ENCODE data around the gene WDFY2. TPM values are rescaled to one million over a fixed set of nuclear protein-coding genes. Genes with fewer than 3 reads are reported as not detected.

WDFY2 gene
- total RNA-seq, 1 donor from 2014 or later: 43.0 TPM

- H3K4me3 Mint-ChIP-seq (ENCODE audit: unreplicated experiment): no peak overlapping the region
- DNase-seq: no peak
- H3K4me1 Mint-ChIP-seq (ENCODE audit: low read depth, unreplicated experiment): peaks cover 19% of the 10 kb centered on the region
- peaks cover 4% of the 10 kb centered on the region for H3K9me3 Mint-ChIP-seq (ENCODE audit: unreplicated experiment)
- TF ChIP-seq CTCF (IDR thresholded peaks at IDR 0.05; ENCODE audit: partially characterized antibody, unreplicated experiment): no peak
- H3K27ac Mint-ChIP-seq (ENCODE audit: unreplicated experiment): no peak overlapping the region
- peaks cover 4% of the 10 kb centered on the region for H3K36me3 Mint-ChIP-seq (ENCODE audit: unreplicated experiment)
- H3K27me3 Mint-ChIP-seq (ENCODE audit: unreplicated experiment): peaks cover 4% of the 10 kb centered on the region
Observed at GRCh38 chr13:51715613-51716012, 131.4 kb downstream of the WDFY2 start.

- DNase-seq: peak; percentile 33
- H3K27me3 Mint-ChIP-seq (ENCODE audit: unreplicated experiment): peaks cover 4% of the 10 kb centered on the region
- H3K9me3 Mint-ChIP-seq (ENCODE audit: unreplicated experiment): peaks cover 4% of the 10 kb centered on the region
- H3K36me3 Mint-ChIP-seq (ENCODE audit: unreplicated experiment): peaks cover 4% of the 10 kb centered on the region
- H3K4me3 Mint-ChIP-seq (ENCODE audit: unreplicated experiment): no peak overlapping the region
- H3K4me1 Mint-ChIP-seq (ENCODE audit: low read depth, unreplicated experiment): peaks cover 19% of the 10 kb centered on the region
- no peak for TF ChIP-seq CTCF (IDR thresholded peaks at IDR 0.05; ENCODE audit: partially characterized antibody, unreplicated experiment)
- H3K27ac Mint-ChIP-seq (ENCODE audit: unreplicated experiment): peak overlapping the region; percentile 86
Observed at GRCh38 chr13:51717786-51718398, 133.6 kb downstream of the WDFY2 start.

GRCh38 chr13:51719394-51719793, 135.1 kb downstream of the WDFY2 start:
- H3K27ac Mint-ChIP-seq (ENCODE audit: unreplicated experiment): no peak overlapping the region
- no peak for TF ChIP-seq CTCF (IDR thresholded peaks at IDR 0.05; ENCODE audit: partially characterized antibody, unreplicated experiment)
- H3K36me3 Mint-ChIP-seq (ENCODE audit: unreplicated experiment): no peaks in the 10 kb centered on the region
- no peak for DNase-seq
- H3K4me1 Mint-ChIP-seq (ENCODE audit: low read depth, unreplicated experiment): peaks cover 19% of the 10 kb centered on the region
- no peak overlapping the region for H3K4me3 Mint-ChIP-seq (ENCODE audit: unreplicated experiment)
- peaks cover 4% of the 10 kb centered on the region for H3K9me3 Mint-ChIP-seq (ENCODE audit: unreplicated experiment)
- H3K27me3 Mint-ChIP-seq (ENCODE audit: unreplicated experiment): peaks cover 2% of the 10 kb centered on the region

GRCh38 chr13:51721496-51721895, 137.2 kb downstream of the WDFY2 start:
- H3K9me3 Mint-ChIP-seq (ENCODE audit: unreplicated experiment): peaks cover 2% of the 10 kb centered on the region
- H3K27ac Mint-ChIP-seq (ENCODE audit: unreplicated experiment): no peak overlapping the region
- no peak overlapping the region for H3K4me3 Mint-ChIP-seq (ENCODE audit: unreplicated experiment)
- no peak for DNase-seq
- H3K4me1 Mint-ChIP-seq (ENCODE audit: low read depth, unreplicated experiment): peaks cover 18% of the 10 kb centered on the region
- peaks cover 2% of the 10 kb centered on the region for H3K27me3 Mint-ChIP-seq (ENCODE audit: unreplicated experiment)
- H3K36me3 Mint-ChIP-seq (ENCODE audit: unreplicated experiment): no peaks in the 10 kb centered on the region
- no peak for TF ChIP-seq CTCF (IDR thresholded peaks at IDR 0.05; ENCODE audit: partially characterized antibody, unreplicated experiment)

- TF ChIP-seq CTCF (IDR thresholded peaks at IDR 0.05; ENCODE audit: partially characterized antibody, unreplicated experiment): no peak
- H3K27ac Mint-ChIP-seq (ENCODE audit: unreplicated experiment): no peak overlapping the region
- no peak overlapping the region for H3K4me3 Mint-ChIP-seq (ENCODE audit: unreplicated experiment)
- H3K4me1 Mint-ChIP-seq (ENCODE audit: low read depth, unreplicated experiment): peaks cover 15% of the 10 kb centered on the region
- no peaks in the 10 kb centered on the region for H3K27me3 Mint-ChIP-seq (ENCODE audit: unreplicated experiment)
- no peaks in the 10 kb centered on the region for H3K36me3 Mint-ChIP-seq (ENCODE audit: unreplicated experiment)
- H3K9me3 Mint-ChIP-seq (ENCODE audit: unreplicated experiment): peaks cover 2% of the 10 kb centered on the region
- no peak for DNase-seq
Observed at GRCh38 chr13:51723529-51723928, 139.3 kb downstream of the WDFY2 start.

Measured in glutamatergic neuron (in vitro differentiated cells).